SHP77 (cell line): ENCODE results near the gene OBSL1.

Experiments used
- DNase-seq, 2 experiments: peaks; one replicate each; lab custom pipeline; 2025; lab: John Stamatoyannopoulos, UW

OBSL1 gene

GRCh38 chr2:219530048-219530963, 41.0 kb downstream of the OBSL1 start:
- peak; percentile 79 to 81 for DNase-seq

GRCh38 chr2:219527472-219527871, 43.9 kb downstream of the OBSL1 start:
- no peak for DNase-seq

GRCh38 chr2:219527076-219527394, 44.3 kb downstream of the OBSL1 start:
- DNase-seq = peak in 1 of 2 experiments; percentile 22

- no peak for DNase-seq
Observed at GRCh38 chr2:219526320-219527075, 44.8 kb downstream of the OBSL1 start.

GRCh38 chr2:219525533-219526232, 45.7 kb downstream of the OBSL1 start:
- no peak for DNase-seq

GRCh38 chr2:219524817-219525216, 46.5 kb downstream of the OBSL1 start:
- DNase-seq = no peak

GRCh38 chr2:219523031-219523671, 48.2 kb downstream of the OBSL1 start:
- no peak for DNase-seq

GRCh38 chr2:219522111-219523030, 49.0 kb downstream of the OBSL1 start:
- DNase-seq = no peak

- DNase-seq = peak; percentile 18 to 33
Observed at GRCh38 chr2:219521066-219521880, 50.1 kb downstream of the OBSL1 start.

- DNase-seq = no peak
Observed at GRCh38 chr2:219520079-219520478, 51.3 kb downstream of the OBSL1 start.

GRCh38 chr2:219519526-219519916, 51.8 kb downstream of the OBSL1 start:
- no peak for DNase-seq

- no peak for DNase-seq
Observed at GRCh38 chr2:219517954-219518778, 53.2 kb downstream of the OBSL1 start.

- no peak for DNase-seq
Observed at GRCh38 chr2:219516888-219517287, 54.5 kb downstream of the OBSL1 start.

- DNase-seq = no peak
Observed at GRCh38 chr2:219515874-219516629, 55.3 kb downstream of the OBSL1 start.

- no peak for DNase-seq
Observed at GRCh38 chr2:219514836-219515235, 56.5 kb downstream of the OBSL1 start.

GRCh38 chr2:219514196-219514761, 57.1 kb downstream of the OBSL1 start, which contains the start of gene ASIC4:
Gene ASIC4 (plus strand): TSS chr2:219514482. CDS start chr2:219514725, 243 bp downstream.
- no peak for DNase-seq

- DNase-seq = no peak
Observed at GRCh38 chr2:219513787-219514186, 57.6 kb downstream of the OBSL1 start.
